Cardiac fibroblast (primary cell): ENCODE results near the gene PHACTR3.

ENCODE experiments used
- DNase-seq, 2 donors: peaks; one replicate each; pipeline versions ENCODE4 v3.0.0 to v3.0.0-alpha.2; 2010; ENCODE audit warnings: low read depth in 2 of 2
- H3K4me3 ChIP-seq, 2 donors: replicated peaks in 1 of 2; 1 replicate in 1 of 2; 2 replicates in 1 of 2; pipeline ENCODE4 v1.5.1; 2011; ENCODE audit warnings: low read depth in 2 of 2, low read length in 2 of 2, mild to moderate bottlenecking in 2 of 2, moderate library complexity in 1 of 2
- TF ChIP-seq, protein P1 (sequence below): IDR thresholded peaks from one replicate; pipeline ENCODE4 v1.5.1; 2011; ENCODE audit warnings: low read depth, mild to moderate bottlenecking, low read length, inconsistent platforms

Gene PHACTR3

DNA sequence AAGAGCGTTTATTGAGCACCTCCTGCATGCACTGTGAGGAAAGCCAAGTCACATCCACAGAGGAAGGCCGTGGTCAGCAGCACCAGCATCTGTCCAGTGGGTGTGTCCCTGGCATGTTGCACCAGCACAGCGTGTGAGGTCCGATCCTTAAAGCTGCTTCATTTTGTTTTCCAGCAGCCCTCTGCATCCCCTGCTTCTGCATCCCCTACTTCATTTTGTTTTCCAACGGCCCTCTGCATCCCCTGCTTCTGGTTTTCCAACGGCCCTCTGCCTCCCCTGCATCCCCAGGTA, 181.3 kb downstream of the PHACTR3 start:
- no peak overlapping the region for H3K4me3 ChIP-seq
- TF ChIP-seq, protein P1, sequence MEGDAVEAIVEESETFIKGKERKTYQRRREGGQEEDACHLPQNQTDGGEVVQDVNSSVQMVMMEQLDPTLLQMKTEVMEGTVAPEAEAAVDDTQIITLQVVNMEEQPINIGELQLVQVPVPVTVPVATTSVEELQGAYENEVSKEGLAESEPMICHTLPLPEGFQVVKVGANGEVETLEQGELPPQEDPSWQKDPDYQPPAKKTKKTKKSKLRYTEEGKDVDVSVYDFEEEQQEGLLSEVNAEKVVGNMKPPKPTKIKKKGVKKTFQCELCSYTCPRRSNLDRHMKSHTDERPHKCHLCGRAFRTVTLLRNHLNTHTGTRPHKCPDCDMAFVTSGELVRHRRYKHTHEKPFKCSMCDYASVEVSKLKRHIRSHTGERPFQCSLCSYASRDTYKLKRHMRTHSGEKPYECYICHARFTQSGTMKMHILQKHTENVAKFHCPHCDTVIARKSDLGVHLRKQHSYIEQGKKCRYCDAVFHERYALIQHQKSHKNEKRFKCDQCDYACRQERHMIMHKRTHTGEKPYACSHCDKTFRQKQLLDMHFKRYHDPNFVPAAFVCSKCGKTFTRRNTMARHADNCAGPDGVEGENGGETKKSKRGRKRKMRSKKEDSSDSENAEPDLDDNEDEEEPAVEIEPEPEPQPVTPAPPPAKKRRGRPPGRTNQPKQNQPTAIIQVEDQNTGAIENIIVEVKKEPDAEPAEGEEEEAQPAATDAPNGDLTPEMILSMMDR: no peak
- DNase-seq: no peak

DNA sequence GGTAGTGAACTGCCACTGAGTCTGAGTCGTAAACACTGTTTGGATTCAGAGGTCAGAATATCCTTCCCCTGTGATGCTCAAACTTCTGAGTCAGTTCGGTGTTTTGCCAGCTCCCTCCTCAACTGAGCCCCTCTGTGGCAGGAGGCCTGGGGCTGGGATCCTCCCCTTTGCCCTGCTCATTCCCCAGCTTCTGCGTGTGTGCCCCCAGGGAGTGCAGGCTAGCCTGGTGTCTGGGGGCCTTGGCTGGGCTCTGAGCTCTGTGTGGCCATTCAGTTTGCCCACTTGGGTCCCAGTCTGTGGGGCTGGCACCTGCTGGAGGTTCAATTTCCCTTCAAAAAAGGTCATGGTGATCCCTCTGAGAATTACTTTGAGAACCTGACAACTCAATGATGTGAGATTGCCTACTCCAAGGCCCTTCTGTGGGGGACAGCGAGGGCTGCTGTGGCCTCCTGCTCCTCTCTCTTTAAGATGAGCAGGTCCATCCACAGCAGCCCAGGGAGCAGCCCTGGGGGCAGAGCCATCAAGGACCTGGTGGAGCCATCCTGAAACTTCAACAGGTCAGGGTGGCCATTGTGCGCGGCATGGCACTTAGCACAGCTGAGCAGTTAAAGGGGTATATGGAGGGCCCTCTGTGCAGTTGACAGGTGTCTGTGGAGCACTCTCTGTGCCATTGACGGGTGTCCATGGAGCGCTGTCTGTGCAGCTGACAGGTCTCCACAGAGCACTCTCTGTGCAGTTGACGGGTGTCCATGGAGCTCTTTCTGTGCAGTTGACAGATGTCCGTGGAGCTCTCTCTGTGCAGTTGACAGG, 181.9 kb downstream of the PHACTR3 start:
- no peak overlapping the region for H3K4me3 ChIP-seq
- TF ChIP-seq, protein P1: no peak
- DNase-seq: no peak

DNA sequence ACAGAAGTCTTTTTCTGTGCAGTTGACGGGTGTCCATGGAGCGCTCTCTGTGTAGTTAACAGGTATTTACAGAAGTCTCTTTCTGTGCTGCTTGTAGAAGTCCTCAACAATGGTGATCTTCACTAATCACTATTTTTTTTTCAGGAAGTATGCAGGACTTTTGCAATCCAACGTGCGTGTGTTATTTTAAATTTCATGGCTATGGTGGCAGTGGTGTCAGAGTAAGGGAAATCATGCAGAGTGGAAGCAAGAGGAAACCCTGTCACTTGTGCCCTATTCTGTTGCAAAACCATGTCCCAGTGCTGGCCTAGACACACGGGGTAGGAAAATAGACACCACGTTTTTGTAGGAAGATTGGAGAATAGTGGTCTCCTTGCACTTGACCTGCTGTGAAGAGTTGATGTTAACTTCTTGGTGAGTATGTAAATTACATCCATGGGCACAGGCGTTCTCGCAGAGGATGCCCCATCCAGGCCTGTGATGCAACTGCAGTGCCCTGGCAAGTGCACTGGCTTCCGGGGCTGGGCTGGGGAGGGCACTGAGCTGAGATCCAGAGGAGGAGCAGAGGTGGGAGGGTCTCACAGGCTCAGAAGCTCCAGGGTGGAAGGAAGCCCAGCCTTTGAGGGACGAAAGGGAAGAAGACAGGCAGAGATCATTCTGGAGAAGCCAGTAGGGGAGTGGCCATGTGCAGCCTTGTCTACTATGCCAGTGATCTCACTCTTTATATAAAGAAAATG, 182.6 kb downstream of the PHACTR3 start:
- no peak for DNase-seq
- TF ChIP-seq, protein P1: no peak
- no peak overlapping the region for H3K4me3 ChIP-seq

DNA sequence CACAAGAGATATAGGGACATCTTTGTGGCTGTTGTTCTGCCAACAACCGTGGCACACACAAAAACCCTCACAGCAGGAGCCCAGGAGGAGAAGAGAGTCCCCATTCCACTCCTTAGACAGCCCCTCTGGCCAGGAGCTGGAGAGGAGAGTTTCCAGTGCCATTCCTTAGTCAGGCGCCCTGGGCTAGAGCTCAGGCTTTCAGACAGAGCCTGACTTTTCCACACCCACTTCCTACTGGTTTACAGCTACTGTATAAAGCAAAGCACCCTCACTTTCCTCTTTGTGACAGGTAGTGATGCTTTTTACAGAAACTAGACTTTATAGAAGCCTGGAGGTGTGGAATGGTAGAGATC, 183.2 kb downstream of the PHACTR3 start:
- TF ChIP-seq, protein P1: no peak
- DNase-seq: no peak
- no peak overlapping the region for H3K4me3 ChIP-seq

DNA sequence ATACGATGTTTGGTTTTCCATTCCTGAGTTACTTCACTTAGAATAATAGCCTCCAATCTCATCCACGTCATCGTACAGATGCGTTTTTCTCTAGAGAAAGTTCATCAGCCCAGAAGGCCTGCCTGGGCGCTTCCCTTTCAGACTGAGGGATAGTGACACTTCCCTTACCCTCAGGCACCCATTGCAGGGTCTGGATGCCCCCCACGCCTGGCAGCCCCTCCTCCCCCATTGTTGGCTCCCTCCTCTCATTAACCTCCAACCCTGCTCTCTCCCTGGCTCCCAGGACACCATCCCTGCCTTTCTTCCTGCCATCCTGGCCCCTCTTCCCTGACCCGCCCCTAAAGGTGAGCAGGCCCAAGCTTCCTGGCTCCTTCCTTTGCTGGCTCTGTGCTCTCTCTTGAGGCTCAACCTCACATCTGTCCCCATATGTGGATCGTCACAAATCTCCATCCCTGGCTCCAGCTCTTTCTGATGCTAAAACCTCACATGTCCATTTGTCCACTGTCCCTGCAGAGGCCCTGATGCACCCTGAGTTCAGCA, 183.9 kb downstream of the PHACTR3 start:
- TF ChIP-seq, protein P1: no peak
- no peak overlapping the region for H3K4me3 ChIP-seq
- DNase-seq: no peak

DNA sequence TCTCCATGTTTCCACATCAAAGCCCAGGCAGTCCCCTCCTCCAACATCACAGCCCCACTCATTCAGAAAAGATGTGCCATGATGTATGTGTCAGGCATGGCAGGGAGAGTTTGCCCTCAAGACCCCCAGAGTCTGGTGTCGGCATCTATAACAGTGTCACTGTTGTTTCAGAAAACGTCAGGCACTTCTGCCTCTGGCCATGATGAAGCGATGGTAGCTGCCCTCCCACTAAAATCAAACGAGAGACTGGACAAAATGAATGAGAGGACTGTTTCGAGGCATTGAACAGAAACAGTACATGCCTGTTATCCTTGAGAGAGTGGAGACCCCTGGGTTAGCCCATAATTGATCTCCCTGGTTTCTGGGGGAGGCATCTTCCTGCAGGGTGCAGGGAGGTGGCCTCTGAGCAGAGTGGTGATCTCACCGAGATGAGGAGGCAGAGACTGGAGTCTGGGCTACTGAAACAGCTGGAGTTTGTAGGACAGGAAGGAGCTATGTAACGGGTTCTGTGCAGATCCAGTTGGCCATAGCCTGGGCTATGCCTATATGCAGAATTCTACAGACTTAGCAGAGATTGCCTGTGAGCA, 184.6 kb downstream of the PHACTR3 start:
- DNase-seq: no peak
- no peak overlapping the region for H3K4me3 ChIP-seq
- TF ChIP-seq, protein P1: no peak
